ENCODE results near the gene ADAMTS17. TPM values are rescaled to one million over a fixed set of nuclear protein-coding genes. Genes with fewer than 3 reads are reported as not detected.

ADAMTS17 gene
- total and polyA plus RNA-seq, 9 of the 15 experiments (the other 6 are each of a cell fraction or from before 2014, with no cell fraction given), result 0.01 to 0.14 (median 0.07) TPM; not detected in 6

DNA sequence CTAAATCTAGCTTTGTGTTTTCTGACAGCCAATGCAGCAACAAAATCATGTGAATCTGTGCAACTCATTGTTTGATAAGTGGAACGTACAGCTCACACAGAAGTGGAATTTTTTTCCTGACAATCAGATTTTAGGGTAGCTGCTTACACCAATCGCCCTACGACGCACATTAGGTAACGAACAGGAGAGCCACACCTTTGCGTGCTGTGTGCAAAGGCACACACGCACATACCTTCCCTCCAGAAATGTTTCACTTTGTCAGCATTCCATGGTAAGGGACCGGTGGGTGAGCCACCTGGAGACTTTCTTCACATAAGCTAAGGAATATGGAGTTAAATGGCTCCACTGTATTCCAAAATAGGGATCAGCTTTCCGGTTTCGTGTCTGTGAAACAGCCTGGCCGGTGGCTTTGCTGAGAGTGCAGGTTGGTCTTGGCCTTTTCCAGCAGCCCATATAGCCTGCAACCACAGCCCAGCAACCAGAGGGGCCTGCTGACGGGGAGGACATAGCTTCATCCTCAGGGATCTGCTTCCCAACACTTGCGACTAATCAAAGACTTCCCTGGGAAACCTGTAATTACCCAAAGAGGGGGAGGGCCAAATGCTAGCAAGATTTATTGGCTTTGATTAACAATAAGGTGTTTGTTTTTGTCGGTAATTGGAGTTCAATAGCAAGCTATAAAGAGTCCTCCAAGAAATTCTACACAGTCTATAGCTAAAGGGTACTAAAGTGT, 145.3 kb downstream of the ADAMTS17 start (continued):
- TF ChIP-seq, protein P1, sequence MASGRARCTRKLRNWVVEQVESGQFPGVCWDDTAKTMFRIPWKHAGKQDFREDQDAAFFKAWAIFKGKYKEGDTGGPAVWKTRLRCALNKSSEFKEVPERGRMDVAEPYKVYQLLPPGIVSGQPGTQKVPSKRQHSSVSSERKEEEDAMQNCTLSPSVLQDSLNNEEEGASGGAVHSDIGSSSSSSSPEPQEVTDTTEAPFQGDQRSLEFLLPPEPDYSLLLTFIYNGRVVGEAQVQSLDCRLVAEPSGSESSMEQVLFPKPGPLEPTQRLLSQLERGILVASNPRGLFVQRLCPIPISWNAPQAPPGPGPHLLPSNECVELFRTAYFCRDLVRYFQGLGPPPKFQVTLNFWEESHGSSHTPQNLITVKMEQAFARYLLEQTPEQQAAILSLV (tag; IDR thresholded peaks at IDR 0.05), result no peak
- no peak for TF ChIP-seq SUPT5H (IDR thresholded peaks at IDR 0.05)

DNA sequence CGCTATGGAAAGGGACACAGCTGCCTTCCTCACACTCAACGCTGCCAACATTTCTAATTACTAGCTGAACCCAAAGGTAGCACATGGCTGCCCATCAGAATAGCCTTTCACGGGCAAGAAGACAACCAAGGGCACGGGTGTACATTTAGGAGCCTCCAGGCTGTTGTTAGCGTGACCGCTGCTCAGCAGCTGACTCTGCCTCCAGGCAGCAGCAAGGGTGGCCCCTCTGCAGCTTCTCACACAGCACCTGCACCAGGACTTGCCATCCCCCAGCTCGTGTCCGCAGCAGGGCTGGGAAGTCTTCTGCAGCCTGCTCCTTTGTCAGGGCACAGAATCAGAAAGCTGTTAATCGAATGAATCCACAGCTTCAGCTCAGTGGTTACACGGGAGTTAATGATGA, 146.8 kb downstream of the ADAMTS17 start:
- Histone ChIP-seq H3K27ac (ENCODE audit: extremely low read depth, low read depth, low read length) (no peak overlapping the region), H3K79me2 (ENCODE audit: control insufficient read depth, insufficient read depth, low read length) (no peaks in the 10 kb centered on the region), H3K9me3 (replicated peaks; ENCODE audit: control insufficient read depth, insufficient read depth, low read depth, low read length) (no peaks in the 10 kb centered on the region), H3K4me2 (ENCODE audit: insufficient read depth, low read length) (no peak overlapping the region), H3K9me1 (ENCODE audit: control insufficient read depth, insufficient read depth, low read length) (no peaks in the 10 kb centered on the region), H2AFZ (ENCODE audit: low read depth, low read length) (no peak overlapping the region), H4K20me1 (replicated peaks; ENCODE audit: control insufficient read depth, insufficient read depth, low read length) (no peaks in the 10 kb centered on the region; the same call in 1 of the 2 replicates), H3K4me3 (no peak overlapping the region), H3K4me1 (replicated peaks in 1 of 2; ENCODE audit: control insufficient read depth in 2 of 2, insufficient read depth in 2 of 2, low read length in 2 of 2) (no peaks in the 10 kb centered on the region), H3K9ac (ENCODE audit: insufficient read depth in 1 of 2, low read depth in 2 of 2, low read length in 2 of 2) (no peak overlapping the region), H3K36me3 (ENCODE audit: control insufficient read depth, insufficient read depth, low read length) (no peaks in the 10 kb centered on the region), H3K27me3 (ENCODE audit: control insufficient read depth in 2 of 2, insufficient read depth in 2 of 2, low read length in 2 of 2) (peaks cover 14 to 62% of the 10 kb centered on the region in 2 experiments; a peak in 3 of 5 replicates)
- DNase-seq (ENCODE audit: extremely low read depth in 1 of 4, low spot score in 3 of 4), result no peak
- TF ChIP-seq ZSCAN32 (CRISPR knock-in tag; IDR thresholded peaks at IDR 0.05), result no peak
- TF ChIP-seq TCF7L2 (IDR thresholded peaks at IDR 0.05; ENCODE audit: low read depth, low read length), result no peak
- TF ChIP-seq, protein P2, sequence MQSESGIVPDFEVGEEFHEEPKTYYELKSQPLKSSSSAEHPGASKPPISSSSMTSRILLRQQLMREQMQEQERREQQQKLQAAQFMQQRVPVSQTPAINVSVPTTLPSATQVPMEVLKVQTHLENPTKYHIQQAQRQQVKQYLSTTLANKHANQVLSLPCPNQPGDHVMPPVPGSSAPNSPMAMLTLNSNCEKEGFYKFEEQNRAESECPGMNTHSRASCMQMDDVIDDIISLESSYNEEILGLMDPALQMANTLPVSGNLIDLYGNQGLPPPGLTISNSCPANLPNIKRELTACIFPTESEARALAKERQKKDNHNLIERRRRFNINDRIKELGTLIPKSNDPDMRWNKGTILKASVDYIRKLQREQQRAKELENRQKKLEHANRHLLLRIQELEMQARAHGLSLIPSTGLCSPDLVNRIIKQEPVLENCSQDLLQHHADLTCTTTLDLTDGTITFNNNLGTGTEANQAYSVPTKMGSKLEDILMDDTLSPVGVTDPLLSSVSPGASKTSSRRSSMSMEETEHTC (IDR thresholded peaks at IDR 0.05), result no peak
- no peak for TF ChIP-seq RBM25 (IDR thresholded peaks at IDR 0.05; ENCODE audit: low read depth, low read length, severe bottlenecking)
- TF ChIP-seq FUS (optimal IDR thresholded peaks at IDR 0.05; ENCODE audit: low read depth, low read length), result no peak
- no peak for TF ChIP-seq ADNP (tag; IDR thresholded peaks at IDR 0.05)
- TF ChIP-seq, protein P3, sequence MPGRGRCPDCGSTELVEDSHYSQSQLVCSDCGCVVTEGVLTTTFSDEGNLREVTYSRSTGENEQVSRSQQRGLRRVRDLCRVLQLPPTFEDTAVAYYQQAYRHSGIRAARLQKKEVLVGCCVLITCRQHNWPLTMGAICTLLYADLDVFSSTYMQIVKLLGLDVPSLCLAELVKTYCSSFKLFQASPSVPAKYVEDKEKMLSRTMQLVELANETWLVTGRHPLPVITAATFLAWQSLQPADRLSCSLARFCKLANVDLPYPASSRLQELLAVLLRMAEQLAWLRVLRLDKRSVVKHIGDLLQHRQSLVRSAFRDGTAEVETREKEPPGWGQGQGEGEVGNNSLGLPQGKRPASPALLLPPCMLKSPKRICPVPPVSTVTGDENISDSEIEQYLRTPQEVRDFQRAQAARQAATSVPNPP (IDR thresholded peaks at IDR 0.05; ENCODE audit: borderline replicate concordance, insufficient read depth, insufficient read length), result no peak
- 1% methylated on average over 10 of the region's 10 CpGs for WGBS (ENCODE audit: insufficient coverage, low coverage, missing lambda C conversion rate)
- POLR2A ChIA-PET, result interaction anchor here (0.7 to 1.2 kb wide), 2 partner anchors 13 to 1989 kb away, joined by 3 read pairs; no protein-coding TSS in a partner anchor
- no peak for ATAC-seq
- CTCF ChIA-PET (ENCODE audit: low intra/inter-chr PET ratio), result no interaction called here
- in situ Hi-C loops (cut with MboI), result no loop called here
- intact Hi-C loops (cut with micrococcal nuclease), result no loop called here
- BruUV-seq (replicated peaks), result no TSS peak
- no peak for FAIRE-seq
